Measurements from ENCODE around the gene NTN1.

DNA sequence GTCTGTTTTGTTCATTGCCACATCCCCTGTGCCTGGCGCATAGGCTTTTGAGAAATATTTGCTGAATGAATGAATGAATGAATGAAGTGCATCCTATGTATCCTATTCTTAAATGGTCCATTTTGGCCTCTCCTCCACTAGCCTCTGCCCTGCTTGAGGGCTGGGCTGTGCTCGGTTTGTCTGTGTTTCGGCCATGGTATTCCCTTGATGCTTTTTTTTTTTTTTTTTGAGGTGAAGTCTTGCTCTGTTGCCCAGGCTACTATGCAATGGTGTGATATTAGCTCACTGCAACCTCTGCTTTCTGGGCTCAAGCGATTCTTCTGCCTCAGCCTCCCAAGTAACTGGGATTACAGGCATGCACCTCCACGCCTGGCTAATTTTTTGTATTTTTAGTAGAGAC is 110.1 kb downstream of the NTN1 start:
- TF ChIP-seq, protein P1, sequence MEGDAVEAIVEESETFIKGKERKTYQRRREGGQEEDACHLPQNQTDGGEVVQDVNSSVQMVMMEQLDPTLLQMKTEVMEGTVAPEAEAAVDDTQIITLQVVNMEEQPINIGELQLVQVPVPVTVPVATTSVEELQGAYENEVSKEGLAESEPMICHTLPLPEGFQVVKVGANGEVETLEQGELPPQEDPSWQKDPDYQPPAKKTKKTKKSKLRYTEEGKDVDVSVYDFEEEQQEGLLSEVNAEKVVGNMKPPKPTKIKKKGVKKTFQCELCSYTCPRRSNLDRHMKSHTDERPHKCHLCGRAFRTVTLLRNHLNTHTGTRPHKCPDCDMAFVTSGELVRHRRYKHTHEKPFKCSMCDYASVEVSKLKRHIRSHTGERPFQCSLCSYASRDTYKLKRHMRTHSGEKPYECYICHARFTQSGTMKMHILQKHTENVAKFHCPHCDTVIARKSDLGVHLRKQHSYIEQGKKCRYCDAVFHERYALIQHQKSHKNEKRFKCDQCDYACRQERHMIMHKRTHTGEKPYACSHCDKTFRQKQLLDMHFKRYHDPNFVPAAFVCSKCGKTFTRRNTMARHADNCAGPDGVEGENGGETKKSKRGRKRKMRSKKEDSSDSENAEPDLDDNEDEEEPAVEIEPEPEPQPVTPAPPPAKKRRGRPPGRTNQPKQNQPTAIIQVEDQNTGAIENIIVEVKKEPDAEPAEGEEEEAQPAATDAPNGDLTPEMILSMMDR (IDR thresholded peaks at IDR 0.05; ENCODE audit: low read depth, low read length, poor library complexity, severe bottlenecking) = no peak
- no peak for TF ChIP-seq EZH2phosphoT487 (IDR thresholded peaks at IDR 0.05; ENCODE audit: borderline replicate concordance, low read length)

Measured in DOHH2 (cell line).